ENCODE results near the gene C6orf89. TPM values are rescaled to one million over a fixed set of nuclear protein-coding genes. Genes with fewer than 3 reads are reported as not detected.

C6orf89 gene
- total and polyA plus RNA-seq, 2 of the 8 experiments (the other 6 are each of a cell fraction or from before 2014, with no cell fraction given) = 4.6 to 12.3 TPM

GRCh38 chr6:36855750-36856149, 30.0 kb upstream of the C6orf89 start:
- FAIRE-seq = no peak
- no peak overlapping the region for H2AFZ ChIP-seq (ENCODE audit: low read length)
- H3K36me3 ChIP-seq (ENCODE audit: control insufficient read depth in 2 of 4, insufficient read depth in 4 of 4, low read length in 3 of 4) = peaks cover 9 to 44% (median 18%) of the 10 kb centered on the region in 4 experiments; a peak in 7 of 8 replicates
- CTCF ChIA-PET (ENCODE audit: partially characterized antibody) = interaction anchor here (0.9 kb wide), 1 partner anchor 9 kb away, joined by 3 read pairs; no protein-coding TSS in a partner anchor
- DNase-seq (ENCODE audit: low read depth in 1 of 2, low spot score in 2 of 2) = no peak
- H3K9ac ChIP-seq (replicated peaks in 1 of 4; ENCODE audit: extremely low read depth in 1 of 4, low read depth in 3 of 4, low read length in 3 of 4) = no peak overlapping the region; a peak in 1 of 7 replicates
- H3K4ac ChIP-seq (replicated peaks; ENCODE audit: insufficient read length, low read depth, low read length) = no peak overlapping the region
- H3K9me3 ChIP-seq (ENCODE audit: insufficient read depth in 2 of 2, low read depth in 1 of 2, low read length in 1 of 2) = peaks cover 0 to 3% of the 10 kb centered on the region in 2 experiments; a peak in 2 of 4 replicates
- WGBS, 2 experiments (ENCODE audit: extremely low coverage in 1 of 2, insufficient coverage in 1 of 2, insufficient read length in 1 of 2, insufficient replicate concordance in 2 of 2, low coverage in 1 of 2, low lambda C conversion rate in 2 of 2, missing lambda C conversion rate in 1 of 2) = 93% methylated on average over 10 of the region's 10 CpGs; no CpG with 5 or more reads in 1 of the 2 experiments
- H4K8ac ChIP-seq (ENCODE audit: extremely low read depth, insufficient read depth, low read length) = no peak overlapping the region
- no peak overlapping the region for H3K27ac ChIP-seq (ENCODE audit: low read depth, low read length)
- H4K20me1 ChIP-seq (replicated peaks in 1 of 2; ENCODE audit: control insufficient read depth in 1 of 2, insufficient read depth in 2 of 2, low read length in 2 of 2) = no peaks in the 10 kb centered on the region
- no peak overlapping the region for H3K4me2 ChIP-seq (ENCODE audit: insufficient read depth in 1 of 2, low read depth in 2 of 2, low read length in 2 of 2)
- no peaks in the 10 kb centered on the region for H3K23me2 ChIP-seq (ENCODE audit: low read depth, low read length)
- H3K27me3 ChIP-seq (replicated peaks in 1 of 4; ENCODE audit: control insufficient read depth in 3 of 4, extremely low read depth in 1 of 4, insufficient read depth in 3 of 4, low read length in 3 of 4) = no peaks in the 10 kb centered on the region
- no peak overlapping the region for H4K91ac ChIP-seq (replicated peaks; ENCODE audit: insufficient read length, low read length)
- H3K4me3 ChIP-seq (ENCODE audit: extremely low read depth in 1 of 4, insufficient read depth in 2 of 4, low read depth in 3 of 4, low read length in 4 of 4) = no peak overlapping the region
- no peak overlapping the region for H2BK120ac ChIP-seq (replicated peaks; ENCODE audit: low read depth, low read length)
- no peak overlapping the region for H4K5ac ChIP-seq (ENCODE audit: insufficient read length, low read depth, low read length)
- H3K79me2 ChIP-seq (ENCODE audit: control insufficient read depth in 1 of 2, insufficient read depth in 2 of 2, low read length in 2 of 2) = peaks cover 3 to 19% of the 10 kb centered on the region in 2 experiments; a peak in 2 of 4 replicates
- no peak overlapping the region for H2BK5ac ChIP-seq (ENCODE audit: low read depth, low read length)
- POLR2A ChIA-PET (ENCODE audit: partially characterized antibody) = no interaction called here
- peaks cover 5% of the 10 kb centered on the region; the same call in 1 of the 2 replicates for H3K79me1 ChIP-seq (ENCODE audit: low read depth, low read length)
- H3K18ac ChIP-seq (ENCODE audit: extremely low read depth, low read length) = no peak overlapping the region
- peaks cover 2 to 11% (median 6%) of the 10 kb centered on the region in 4 experiments; a peak in 5 of 7 replicates for H3K4me1 ChIP-seq (replicated peaks in 1 of 4; ENCODE audit: control insufficient read depth in 3 of 4, insufficient read depth in 4 of 4, low read length in 3 of 4)
- no peak overlapping the region for H3K23ac ChIP-seq (ENCODE audit: insufficient read length)
- H3K14ac ChIP-seq (ENCODE audit: insufficient read length) = no peak overlapping the region
- no peak overlapping the region for H2BK20ac ChIP-seq (ENCODE audit: low read length)
- H2BK12ac ChIP-seq (ENCODE audit: low read depth, low read length) = no peak overlapping the region
- H2AK5ac ChIP-seq (ENCODE audit: low read depth, low read length) = no peak overlapping the region
- H2BK15ac ChIP-seq (ENCODE audit: low read length) = no peak overlapping the region
- H3K56ac ChIP-seq (replicated peaks; ENCODE audit: insufficient read length, low read depth, low read length) = no peak overlapping the region
- TF ChIP-seq MAX (IDR thresholded peaks at IDR 0.05) (no peak), CBX8 (IDR thresholded peaks at IDR 0.05; ENCODE audit: borderline replicate concordance, low read depth, low read length) (no peak), KDM4A (IDR thresholded peaks at IDR 0.05; ENCODE audit: low read depth, low read length, severe bottlenecking) (no peak), POLR2AphosphoS5 (IDR thresholded peaks at IDR 0.05; ENCODE audit: low read depth, low read length) (no peak), ZNF274 (IDR thresholded peaks at IDR 0.05; ENCODE audit: borderline replicate concordance, extremely low read depth, low read length) (no peak), EGR1 (IDR thresholded peaks at IDR 0.05; ENCODE audit: borderline replicate concordance, low read depth, low read length) (no peak), SIN3A (conservative IDR thresholded peaks at IDR 0.05 in 1 of 2, IDR thresholded peaks at IDR 0.05 in 1 of 2; ENCODE audit: low read depth in 1 of 2, low read length in 2 of 2) (no peak), GABPA (IDR thresholded peaks at IDR 0.05; ENCODE audit: borderline replicate concordance, insufficient read depth, low read length) (no peak), EZH2 (IDR thresholded peaks at IDR 0.05; ENCODE audit: low read depth, low read length, severe bottlenecking) (no peak), USF2 (IDR thresholded peaks at IDR 0.05; ENCODE audit: low read length) (no peak), RBBP5 (IDR thresholded peaks at IDR 0.05; ENCODE audit: borderline replicate concordance, low read depth, low read length) (no peak), SP4 (IDR thresholded peaks at IDR 0.05; ENCODE audit: low read length) (no peak)
